HG03521 (cell line): Measurements from ENCODE around the gene FRG1.
"Not testable (repeated sequence)": the region's sequence is repeated elsewhere in the genome, so short reads cannot be mapped to it uniquely, and the experiment has no call there.

Source experiments
- ATAC-seq: cut with Tn5 transposase; IDR thresholded peaks from one replicate; pipeline ENCODE4 v1.9.1; 2021; ENCODE audit warnings: mild to moderate bottlenecking, moderate library complexity; ENCODE audit not compliant: unreplicated experiment

The FRG1 gene

GRCh38 chr4:189940178-189941004 is at the start of gene FRG1:
Gene FRG1 (plus strand): TSS chr4:189940872. CDS start chr4:189941010, 138 bp downstream.
- ATAC-seq = peak; percentile 99

GRCh38 chr4:189897667-189898066 is 43.0 kb upstream of the FRG1 start:
- no peak for ATAC-seq

GRCh38 chr4:189899481-189900015 is 41.1 kb upstream of the FRG1 start:
- not testable (repeated sequence) for ATAC-seq

GRCh38 chr4:189904420-189905027 is 36.1 kb upstream of the FRG1 start:
- not testable (repeated sequence) for ATAC-seq

GRCh38 chr4:189912170-189912569 is 28.5 kb upstream of the FRG1 start:
- no peak for ATAC-seq

GRCh38 chr4:189917161-189917891 is 23.3 kb upstream of the FRG1 start:
- ATAC-seq = no peak

- no peak for ATAC-seq
Measured at GRCh38 chr4:189921058-189921457, 19.6 kb upstream of the FRG1 start.

- ATAC-seq = not testable (repeated sequence)
Measured at GRCh38 chr4:189926742-189927141, 13.9 kb upstream of the FRG1 start.

GRCh38 chr4:189941005-189941450 is 356 bp downstream of the FRG1 start:
- ATAC-seq = no peak

- not testable (repeated sequence) for ATAC-seq
Measured at GRCh38 chr4:189942412-189942811, 1.7 kb downstream of the FRG1 start.

GRCh38 chr4:189944077-189944476 is 3.4 kb downstream of the FRG1 start:
- ATAC-seq = not testable (repeated sequence)

- not testable (repeated sequence) for ATAC-seq
Measured at GRCh38 chr4:189946906-189947305, 6.2 kb downstream of the FRG1 start.

- ATAC-seq = not testable (repeated sequence)
Measured at GRCh38 chr4:189948486-189948885, 7.8 kb downstream of the FRG1 start.

- ATAC-seq = not testable (repeated sequence)
Measured at GRCh38 chr4:189969291-189969690, 28.6 kb downstream of the FRG1 start.

- ATAC-seq = no peak
Measured at GRCh38 chr4:189973646-189974045, 33.0 kb downstream of the FRG1 start.

GRCh38 chr4:189974056-189974455 is 33.4 kb downstream of the FRG1 start:
- no peak for ATAC-seq

- ATAC-seq = no peak
Measured at GRCh38 chr4:189979196-189980047, 38.8 kb downstream of the FRG1 start.

- ATAC-seq = not testable (repeated sequence)
Measured at GRCh38 chr4:189980292-189980691, 39.6 kb downstream of the FRG1 start.

GRCh38 chr4:189981970-189982369 is 41.3 kb downstream of the FRG1 start:
- ATAC-seq = no peak

GRCh38 chr4:189983916-189984526 is 43.3 kb downstream of the FRG1 start:
- not testable (repeated sequence) for ATAC-seq
